Left cardiac atrium (tissue), 4 donors: ENCODE measurements around the gene C2orf42. TPM values are rescaled to one million over a fixed set of nuclear protein-coding genes. Genes with fewer than 3 reads are reported as not detected.
"Not testable (repeated sequence)": the region's sequence is repeated elsewhere in the genome, so short reads cannot be mapped to it uniquely, and the experiment has no call there.

Experiments
- ATAC-seq, 2 donors: fragments of 200-7000 bp; cut with Tn5 transposase; one replicate each; pipeline ENCODE4 v1.9.1; 2020; ENCODE audit warnings: mild to moderate bottlenecking in 2 of 2, moderate library complexity in 2 of 2
- DNase-seq: peaks from one replicate; pipeline ENCODE4 v3.0.0-alpha.2; 2020
- intact Hi-C, 2 donors: fragments of 100-400 bp; cut with DNase I; formaldehyde crosslinking; loops; one replicate each; pipeline versions ENCODE4 v1.14.1 to v1.15.1; 2022 to 2023
- total RNA-seq, 2 donors: library from RNA; stranded (reverse); fragmentation: NEBNext Ultra II Directional; extraction: Animal tissue kit (Norgen Biotek cat#: 25700); gene quantifications; one replicate each; pipeline ENCODE4 v1.2.1, GENCODE V29; 2021
- donor health status: DM: no; HTN: yes; CAD: no.
- donor health status: DM: no; HTN: yes; CAD: no; lungs with severe emphysema.
- donor health status: DM: yes; HTN: yes; CAD: no.
- donor health status: Dilated cardiomyopathy.

Gene C2orf42
- total RNA-seq, 2 donors from 2014 or later, result 10.9 to 14.4 TPM

GRCh38 chr2:70115646-70116442 is 75.0 kb downstream of the C2orf42 start:
- ATAC-seq (peak in 1 of 2 donors; percentile 50), DNase-seq (no peak)
- intact Hi-C loops, result no loop called here

DNA sequence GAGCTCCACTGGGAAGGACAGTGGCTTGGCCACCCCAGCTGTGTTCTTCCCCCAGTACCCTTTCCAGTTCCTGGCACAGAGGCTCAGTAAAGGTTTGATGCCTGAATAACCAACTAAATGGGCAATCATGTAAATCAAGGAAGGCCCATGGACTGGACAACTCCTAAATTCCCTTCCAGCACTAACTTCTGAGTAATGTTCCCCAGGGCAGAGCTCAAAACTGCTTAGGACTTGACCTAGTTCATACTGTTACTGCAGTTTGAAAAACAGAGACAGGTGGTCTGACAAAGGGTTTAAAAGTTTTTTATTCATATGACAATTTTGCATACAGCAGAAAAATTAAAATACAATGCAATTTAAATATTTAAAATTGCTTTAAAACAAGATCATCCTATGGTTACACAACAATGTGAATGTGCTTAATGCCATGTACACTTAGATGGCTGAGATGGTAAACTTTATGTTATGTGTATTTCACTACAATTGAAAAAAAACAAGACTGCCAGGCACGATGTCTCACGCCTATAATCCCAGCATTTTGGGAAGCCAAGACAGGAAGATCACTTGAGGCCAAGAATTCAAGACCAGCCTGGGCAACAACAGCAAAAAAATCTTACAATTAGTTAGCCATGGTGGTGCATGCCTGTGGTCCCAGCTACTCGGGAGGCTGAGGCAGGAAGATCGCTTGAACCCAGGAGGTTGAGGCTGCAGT is 77.3 kb downstream of the C2orf42 start:
- intact Hi-C loops, result no loop called here
- DNase-seq (no peak), ATAC-seq (no peak)

DNA sequence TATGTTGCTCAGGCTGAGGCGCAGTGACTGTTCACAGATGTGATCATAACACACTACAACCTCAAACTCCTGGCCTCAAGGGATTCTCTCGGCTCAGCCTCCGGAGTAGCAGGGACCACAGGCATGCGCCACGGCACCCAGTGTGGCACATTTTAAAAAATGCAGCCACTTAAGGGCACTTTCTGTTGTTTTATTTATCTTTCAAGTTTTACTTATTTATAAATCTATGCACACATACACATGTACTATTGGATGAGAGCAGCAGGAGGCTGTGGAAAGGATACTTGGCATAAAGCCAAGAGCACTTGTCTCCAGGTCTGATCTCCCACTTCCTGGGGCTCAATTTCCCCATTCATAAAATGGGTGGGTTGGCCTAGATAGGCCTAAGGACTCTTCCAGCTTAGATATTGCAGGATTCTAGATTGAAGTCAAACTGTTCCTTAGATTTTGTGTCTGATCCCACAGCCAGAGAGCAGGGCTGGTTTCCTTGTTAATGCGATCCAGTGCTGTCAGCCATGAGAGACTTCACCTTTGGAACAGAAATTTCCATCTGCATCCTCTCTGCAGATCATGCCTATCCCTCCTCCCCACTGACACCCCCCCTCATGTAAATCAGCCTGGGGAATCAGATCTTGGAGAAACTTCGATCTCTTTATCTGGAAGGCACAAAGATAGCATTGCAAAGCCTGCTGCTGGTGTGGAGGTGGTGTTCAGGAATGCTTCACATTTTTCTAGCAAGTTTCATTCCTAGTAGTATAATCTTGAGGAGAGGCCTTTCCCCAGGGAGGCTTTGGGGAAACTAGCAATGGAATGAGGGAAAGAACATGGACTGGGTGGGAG is 78.8 kb downstream of the C2orf42 start:
- no peak for DNase-seq
- ATAC-seq, result no peak
- intact Hi-C loops, result no loop called here

DNA sequence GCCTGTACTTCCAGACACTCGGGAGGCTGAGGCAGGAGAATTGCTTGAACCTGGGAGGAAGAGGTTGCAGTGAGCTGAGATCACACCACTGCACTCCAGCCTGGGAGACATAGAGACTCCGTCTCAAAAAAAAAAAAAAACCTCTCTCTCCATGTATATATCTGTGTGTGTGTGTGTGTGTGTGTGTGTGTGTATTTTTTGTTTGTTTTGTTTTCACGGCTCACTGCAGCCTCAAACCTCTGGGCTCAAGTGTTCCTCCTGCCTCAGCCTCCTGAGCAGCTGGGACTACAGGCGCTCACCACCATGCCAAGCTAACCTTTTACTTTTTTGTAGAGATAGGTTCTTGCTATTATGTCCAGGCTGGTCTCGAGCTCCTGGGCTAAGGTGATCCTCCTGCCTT is 80.4 kb downstream of the C2orf42 start:
- ATAC-seq, intact Hi-C loops: not testable (repeated sequence)

GRCh38 chr2:70106138-70106537 is 84.7 kb downstream of the C2orf42 start:
- DNase-seq, intact Hi-C loops, ATAC-seq: not testable (repeated sequence)

More for the DNA sequence above, 80.4 kb downstream of the C2orf42 start:
- not testable (repeated sequence) for DNase-seq

DNA sequence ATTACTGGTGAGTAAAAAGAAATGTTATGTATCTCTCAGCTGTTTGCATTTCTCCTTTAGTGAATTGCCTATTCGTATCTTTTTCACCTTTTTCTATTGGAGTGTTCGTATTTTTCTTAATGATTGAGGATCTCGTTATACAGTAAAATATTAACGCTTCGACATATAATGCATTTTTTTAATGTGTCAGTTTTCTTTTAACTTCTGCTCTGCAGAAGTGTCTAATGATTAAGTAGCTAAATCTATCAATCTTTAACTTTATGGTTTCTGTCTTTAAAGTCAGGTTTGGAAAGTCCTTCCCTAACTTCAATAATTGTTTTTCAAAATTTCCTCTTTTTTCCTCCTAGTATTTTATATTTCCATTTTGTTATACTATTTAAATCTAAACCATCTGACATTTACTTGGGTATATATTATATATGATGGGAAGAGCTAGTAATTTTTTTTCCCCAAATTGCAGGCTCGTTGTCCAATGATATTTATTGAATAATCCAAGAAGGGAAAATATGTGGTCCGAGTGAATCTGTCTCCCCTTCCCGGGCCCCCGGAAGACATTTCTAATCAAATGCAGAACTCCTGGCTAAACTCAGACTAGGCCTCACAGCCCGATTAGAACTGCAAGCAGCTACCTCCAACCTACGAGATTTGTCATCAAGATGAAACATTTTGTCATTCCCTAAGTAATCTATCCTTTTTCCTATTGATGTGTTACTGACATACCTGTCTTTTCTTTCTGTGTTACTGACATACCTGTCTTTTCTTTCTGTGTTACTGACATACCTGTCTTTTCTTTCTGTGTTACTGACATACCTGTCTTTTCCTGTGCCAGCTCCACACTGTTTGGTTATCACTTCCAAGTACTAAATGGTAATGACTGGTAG is 86.3 kb downstream of the C2orf42 start:
- no peak for DNase-seq
- intact Hi-C loops, result no loop called here

GRCh38 chr2:70103531-70104061 is 87.2 kb downstream of the C2orf42 start:
- intact Hi-C loops, result no loop called here
- DNase-seq (no peak), ATAC-seq (no peak)

More for the DNA sequence above, 86.3 kb downstream of the C2orf42 start:
- ATAC-seq, result peak in 1 of 2 donors; percentile 26

DNA sequence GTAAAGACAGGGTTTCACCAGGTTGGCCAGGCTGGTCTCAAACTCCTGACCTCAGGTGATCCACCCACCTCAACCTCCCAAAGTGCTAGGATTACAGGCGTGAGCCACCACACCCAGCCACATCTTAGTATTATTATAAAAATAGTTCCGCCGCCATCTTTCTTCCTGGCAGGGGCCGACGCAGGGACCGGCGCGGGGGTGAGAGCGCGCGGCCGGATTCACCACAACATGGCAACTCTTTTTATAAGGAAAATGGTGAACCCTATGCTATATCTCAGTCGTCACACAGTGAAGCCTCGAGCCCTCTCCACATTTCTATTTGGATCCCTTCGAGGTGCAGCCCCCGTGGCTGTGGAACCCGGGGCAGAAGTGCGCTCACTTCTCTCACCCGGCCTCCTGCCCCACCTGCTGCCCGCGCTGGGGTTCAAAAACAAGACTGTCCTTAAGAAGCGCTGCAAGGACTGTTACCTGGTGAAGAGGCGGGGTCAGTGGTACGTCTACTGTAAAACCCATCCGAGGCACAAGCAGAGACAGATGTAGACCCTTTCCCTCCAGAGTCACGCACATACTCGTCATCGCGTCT is 88.4 kb downstream of the C2orf42 start:
- DNase-seq, intact Hi-C loops, ATAC-seq: not testable (repeated sequence)

- DNase-seq, ATAC-seq, intact Hi-C loops: not testable (repeated sequence)
These were observed 89.1 kb downstream of the C2orf42 start for GRCh38 chr2:70101686-70102085.

GRCh38 chr2:70101174-70101573 is 89.6 kb downstream of the C2orf42 start:
- intact Hi-C loops, result no loop called here
- DNase-seq (no peak), ATAC-seq (no peak)

Other genes starting within 250 kb of the C2orf42 start
- gene ASPRV1, start 229.4 kb downstream of the C2orf42 start, total RNA-seq, result 1 to 10 TPM; 1.2 to 1.3 TPM
- gene PCBP1, start 103.5 kb downstream of the C2orf42 start, total RNA-seq, result 100 to 1,000 TPM; 230 to 248 TPM
- gene TIA1, start 57.6 kb upstream of the C2orf42 start, total RNA-seq, result 10 to 100 TPM; 49.4 to 51.6 TPM
- gene PCYOX1, start 67.1 kb upstream of the C2orf42 start, total RNA-seq, result 10 to 100 TPM; 57.9 to 82.0 TPM
- 100 to 1,000 TPM; 133 to 146 TPM for gene SNRPG, start 102.7 kb upstream of the C2orf42 start, total RNA-seq
- gene FAM136A, start 111.0 kb upstream of the C2orf42 start, total RNA-seq, result 10 to 100 TPM; 25.3 to 28.9 TPM